Naive thymus-derived CD4-positive, alpha-beta T cell (primary cell): Measurements from ENCODE around the gene NUDT4B. TPM values are rescaled to one million over a fixed set of nuclear protein-coding genes. Genes with fewer than 3 reads are reported as not detected.
A peak's percentile ranks its signal among the peaks of the same experiment; 100 is the strongest.
"Not testable (repeated sequence)": the region's sequence is repeated elsewhere in the genome, so short reads cannot be mapped to it uniquely, and the experiment has no call there.

ENCODE experiments used
- ATAC-seq: fragments of 150-1000 bp; cut with Tn5 transposase; 2 replicates; pipeline ENCODE4 v1.10.0; 2021; ENCODE audit warnings: mild to moderate bottlenecking, moderate library complexity
- CTCF ChIA-PET: fragments of 350-600 bp; sonication (Branson Sonifier 250); formaldehyde crosslinking; loops from one replicate; lab custom pipeline; 2021; ENCODE audit warnings: antibody characterized with exemption; lab: Charles Lee
- POLR2A ChIA-PET: fragments of 350-600 bp; sonication (Branson Sonifier 250); formaldehyde crosslinking; loops from one replicate; lab custom pipeline; 2021; ENCODE audit warnings: antibody characterized with exemption, inconsistent platforms; lab: Charles Lee
- DNase-seq, 9 donors: peaks; one replicate each; pipeline versions ENCODE4 v3.0.0 to v3.0.0-alpha.2; 2020 to 2022; ENCODE audit warnings: mixed read lengths in 1 of 9
- H3K27ac ChIP-seq: one replicate; pipeline ENCODE4 v1.7.0; 2013; ENCODE audit warnings: mild to moderate bottlenecking, low read depth, low read length, moderate library complexity
- H3K27me3 ChIP-seq, 2 donors: one replicate each; pipeline ENCODE4 v1.7.0; 2013; ENCODE audit warnings: low read length in 2 of 2, mild to moderate bottlenecking in 2 of 2, moderate library complexity in 2 of 2; ENCODE audit not compliant: control insufficient read depth in 2 of 2, insufficient read depth in 2 of 2
- H3K36me3 ChIP-seq, 3 experiments: 1 replicate in 2 of 3; 2 replicates in 1 of 3; pipeline ENCODE4 v1.7.0; 2013; ENCODE audit warnings: low read length in 3 of 3, mild to moderate bottlenecking in 3 of 3, moderate library complexity in 1 of 3; ENCODE audit not compliant: insufficient read depth in 3 of 3, control insufficient read depth in 2 of 3
- H3K4me1 ChIP-seq, 2 donors: one replicate each; pipeline ENCODE4 v1.7.0; 2013; ENCODE audit warnings: low read length in 2 of 2, mild to moderate bottlenecking in 2 of 2, moderate library complexity in 1 of 2; ENCODE audit not compliant: control insufficient read depth in 2 of 2, insufficient read depth in 2 of 2
- H3K4me3 ChIP-seq: 2 replicates; pipeline ENCODE4 v1.7.0; 2013; ENCODE audit warnings: mild to moderate bottlenecking, low read length
- H3K9me3 ChIP-seq, 3 experiments: 1 replicate in 2 of 3; 2 replicates in 1 of 3; pipeline ENCODE4 v1.7.0; 2013; ENCODE audit warnings: low read length in 3 of 3; ENCODE audit not compliant: control insufficient read depth in 2 of 3
- H3K27ac Mint-ChIP-seq, 9 donors: one replicate each; pipeline ENCODE4 v1.8.0; 2020 to 2022; ENCODE audit warnings: mixed read lengths in 9 of 9, mild to moderate bottlenecking in 8 of 9, moderate library complexity in 5 of 9, inconsistent platforms in 2 of 9
- H3K27me3 Mint-ChIP-seq, 5 donors: one replicate each; pipeline ENCODE4 v1.8.0; 2021 to 2022; ENCODE audit warnings: mixed read lengths in 5 of 5, mild to moderate bottlenecking in 1 of 5
- H3K36me3 Mint-ChIP-seq, 5 donors: one replicate each; pipeline ENCODE4 v1.8.0; 2020 to 2022; ENCODE audit warnings: mixed read lengths in 5 of 5, mild to moderate bottlenecking in 3 of 5, inconsistent platforms in 1 of 5
- H3K4me1 Mint-ChIP-seq, 7 donors: one replicate each; pipeline ENCODE4 v1.8.0; 2020 to 2022; ENCODE audit warnings: mixed read lengths in 7 of 7, mild to moderate bottlenecking in 3 of 7, inconsistent platforms in 1 of 7
- H3K4me3 Mint-ChIP-seq, 10 donors: one replicate each; pipeline ENCODE4 v1.8.0; 2020 to 2022; ENCODE audit warnings: mild to moderate bottlenecking in 10 of 10, mixed read lengths in 10 of 10, moderate library complexity in 6 of 10, inconsistent platforms in 2 of 10
- H3K9me3 Mint-ChIP-seq, 11 donors: one replicate each; pipeline ENCODE4 v1.8.0; 2020 to 2022; ENCODE audit warnings: mixed read lengths in 11 of 11, mild to moderate bottlenecking in 4 of 11, inconsistent platforms in 1 of 11, moderate library complexity in 1 of 11
- intact Hi-C, 2 donors: fragments of 100-400 bp; cut with micrococcal nuclease; formaldehyde crosslinking; loops; one replicate each; pipeline ENCODE4 v1.15.1; 2023
- polyA plus RNA-seq, 2 donors: library from polyadenylated mRNA; unstranded; fragments of 300-500 nt; fragmentation: Illumina TruSeq; gene quantifications; one replicate each; pipeline ENCODE4 v1.2.3, GENCODE V29; 2021
- total RNA-seq, 6 experiments: library from RNA in 5 of 6; stranded (reverse) in 5 of 6; gene quantifications; 1 replicate in 5 of 6; 2 replicates in 1 of 6; pipeline ENCODE4 v1.2.3 and lab custom pipeline; 2021 to 2026

Gene NUDT4B
- total and polyA plus RNA-seq, 7 experiments from 2014 or later: 0.62 to 11.2 (median 2.2) TPM; not detected in 3

DNA sequence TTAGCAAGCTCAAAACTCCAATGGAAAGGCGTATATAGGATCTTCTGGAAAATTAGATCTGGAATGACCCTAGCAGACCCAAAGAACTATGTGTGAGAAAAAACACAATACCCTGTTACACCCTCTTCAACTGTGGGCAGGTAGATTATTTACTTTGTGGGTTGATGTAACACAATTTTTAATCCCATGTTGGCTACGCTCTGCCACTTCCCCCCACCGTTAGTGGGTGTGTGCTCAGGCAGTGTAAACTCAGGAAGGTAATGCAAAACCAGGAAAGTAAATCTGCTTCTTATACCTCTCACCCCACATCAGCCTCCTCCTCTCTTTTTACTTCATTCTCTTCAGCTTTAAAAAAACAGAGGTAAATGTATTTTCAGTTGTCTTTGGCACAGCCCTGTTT lies 23.7 kb upstream of the NUDT4B start:
- H3K27me3 ChIP-seq, H3K4me3 ChIP-seq, H3K4me1 ChIP-seq, ATAC-seq, intact Hi-C loops, H3K4me1 Mint-ChIP-seq, H3K36me3 ChIP-seq, H3K4me3 Mint-ChIP-seq, CTCF ChIA-PET, DNase-seq, H3K27ac ChIP-seq, POLR2A ChIA-PET, H3K27ac Mint-ChIP-seq, H3K9me3 Mint-ChIP-seq, H3K36me3 Mint-ChIP-seq, H3K9me3 ChIP-seq, H3K27me3 Mint-ChIP-seq: not testable (repeated sequence)

DNA sequence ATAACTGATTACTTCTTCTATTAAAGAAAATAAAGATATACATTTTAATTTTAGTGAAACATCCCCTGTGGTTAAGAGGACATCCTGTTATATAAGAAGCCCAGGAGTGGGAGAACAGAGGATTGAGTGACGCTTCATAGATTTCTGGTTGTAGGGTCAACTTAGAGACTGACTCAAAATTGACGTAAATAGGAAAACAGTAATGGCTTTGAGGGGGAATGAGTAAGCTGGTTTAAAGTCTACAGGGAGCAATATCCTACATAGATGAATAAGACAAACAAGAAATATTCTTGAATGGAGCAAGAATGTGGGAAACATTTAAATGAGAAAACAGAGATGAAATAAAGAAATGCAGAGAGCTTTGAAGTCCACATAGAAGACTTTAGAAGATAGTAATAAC lies 20.7 kb upstream of the NUDT4B start:
- H3K4me1 Mint-ChIP-seq, ATAC-seq, H3K27me3 Mint-ChIP-seq, H3K4me3 Mint-ChIP-seq, H3K27ac Mint-ChIP-seq, H3K27me3 ChIP-seq, H3K4me3 ChIP-seq, POLR2A ChIA-PET, intact Hi-C loops, H3K9me3 ChIP-seq, H3K27ac ChIP-seq, H3K36me3 ChIP-seq, DNase-seq, H3K9me3 Mint-ChIP-seq, H3K36me3 Mint-ChIP-seq, CTCF ChIA-PET, H3K4me1 ChIP-seq: not testable (repeated sequence)

DNA sequence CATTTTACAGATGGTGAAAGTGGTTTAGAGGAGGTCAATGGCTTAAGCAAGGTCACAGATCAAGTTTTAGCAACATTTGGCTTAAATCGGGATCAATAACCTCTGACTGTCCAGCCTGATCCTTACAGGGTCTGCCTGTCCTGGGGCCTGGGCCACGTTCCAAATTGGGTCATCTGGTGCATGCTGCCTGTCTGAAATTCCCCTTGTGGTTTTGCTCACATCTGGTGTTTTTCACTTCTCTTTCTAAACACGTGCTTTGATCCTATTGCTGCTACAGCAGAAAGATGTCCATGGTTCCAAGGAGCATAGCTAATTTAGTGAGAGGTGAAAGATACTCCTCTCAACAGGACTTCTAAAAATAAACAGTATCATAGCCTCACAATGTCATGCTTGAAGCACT lies 19.4 kb upstream of the NUDT4B start:
- POLR2A ChIA-PET, H3K9me3 ChIP-seq: not testable (repeated sequence)

DNA sequence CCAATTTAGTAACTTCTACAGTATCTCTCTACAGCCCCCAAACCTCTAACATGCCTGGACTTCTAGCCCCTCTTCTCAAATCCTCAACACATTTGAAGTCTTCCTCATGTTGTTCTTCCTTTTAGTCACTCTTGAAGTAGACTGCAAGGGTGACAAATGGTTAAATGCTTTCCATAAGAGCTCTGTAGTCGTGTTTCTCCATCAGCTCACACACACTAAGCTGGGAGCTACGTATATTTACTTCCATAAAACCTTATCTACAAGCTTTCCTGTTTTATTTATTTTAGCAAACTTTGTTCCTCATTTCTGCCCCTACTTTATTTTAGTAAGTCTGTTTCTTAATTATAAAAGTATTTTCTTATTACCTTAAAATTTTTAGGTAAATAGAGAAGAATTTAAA lies 19.0 kb upstream of the NUDT4B start:
- H3K27ac Mint-ChIP-seq, H3K4me3 Mint-ChIP-seq, CTCF ChIA-PET, H3K27me3 Mint-ChIP-seq, POLR2A ChIA-PET, H3K9me3 ChIP-seq, ATAC-seq, H3K27ac ChIP-seq, H3K36me3 Mint-ChIP-seq, H3K4me3 ChIP-seq, H3K36me3 ChIP-seq, intact Hi-C loops, DNase-seq, H3K9me3 Mint-ChIP-seq, H3K4me1 Mint-ChIP-seq, H3K27me3 ChIP-seq, H3K4me1 ChIP-seq: not testable (repeated sequence)

More for the DNA sequence above, 19.4 kb upstream of the NUDT4B start:
- DNase-seq, CTCF ChIA-PET, H3K27ac ChIP-seq, H3K27me3 ChIP-seq, H3K27me3 Mint-ChIP-seq, H3K27ac Mint-ChIP-seq, H3K4me1 ChIP-seq, H3K9me3 Mint-ChIP-seq, H3K4me1 Mint-ChIP-seq, intact Hi-C loops, H3K36me3 Mint-ChIP-seq, H3K4me3 Mint-ChIP-seq, H3K4me3 ChIP-seq, H3K36me3 ChIP-seq: not testable (repeated sequence)
- peak; percentile 77 for ATAC-seq

DNA sequence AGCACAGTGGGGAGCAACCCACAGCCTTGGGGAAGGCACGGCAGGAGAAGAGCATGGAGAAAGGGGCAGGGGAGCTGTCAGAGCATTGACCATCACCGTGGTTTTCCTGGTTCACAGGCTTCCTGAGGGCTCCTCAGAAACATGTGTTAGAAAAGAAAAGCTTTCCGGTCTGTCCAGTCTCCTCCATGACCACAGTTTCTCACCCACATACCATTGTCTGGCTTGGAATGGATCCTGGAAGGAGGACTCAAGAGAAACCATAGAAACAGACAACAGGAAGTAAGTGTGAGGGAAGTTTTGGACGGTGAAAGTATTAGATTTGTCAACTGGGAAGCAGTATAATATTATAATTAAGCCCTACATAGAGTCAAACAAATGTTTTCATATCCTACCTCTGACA lies 16.3 kb upstream of the NUDT4B start:
- intact Hi-C loops, ATAC-seq: not testable (repeated sequence)

DNA sequence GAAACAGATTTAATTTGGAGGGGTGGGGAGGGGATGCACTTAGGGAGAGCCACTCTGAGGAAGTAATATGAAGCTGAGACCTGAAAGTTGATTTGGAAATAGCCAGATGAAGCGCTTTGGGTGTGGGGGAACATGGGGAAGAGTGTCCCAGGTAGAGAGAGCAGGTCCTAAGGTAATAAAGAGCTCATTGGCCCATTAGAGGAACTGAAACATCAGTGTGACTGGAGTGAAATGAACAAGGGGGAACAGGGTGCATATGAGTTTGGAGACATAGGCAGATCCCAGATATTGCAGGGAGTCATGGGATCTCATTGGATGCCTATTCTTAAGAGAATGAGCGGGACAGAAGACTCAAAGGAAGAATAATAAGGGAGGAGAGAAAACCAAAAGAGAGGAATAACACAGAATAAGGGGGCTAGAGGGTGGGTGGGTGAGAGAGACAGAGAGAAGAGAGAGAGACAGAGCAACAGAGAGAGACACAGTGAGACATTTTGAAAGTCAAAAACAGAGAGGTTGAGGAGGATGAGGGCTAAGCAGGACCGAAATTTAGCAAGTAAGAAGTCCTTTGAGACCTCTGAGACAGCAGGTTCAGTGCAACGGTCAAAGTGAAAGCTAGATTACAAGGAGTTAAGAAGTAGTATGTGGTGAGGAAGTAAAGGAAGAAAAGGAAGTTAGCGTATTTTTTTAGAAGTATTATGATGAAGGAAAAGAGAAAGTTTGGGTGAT lies 14.8 kb upstream of the NUDT4B start:
- H3K9me3 Mint-ChIP-seq, H3K36me3 ChIP-seq, H3K9me3 ChIP-seq, H3K4me1 ChIP-seq, POLR2A ChIA-PET, H3K27me3 Mint-ChIP-seq, H3K4me3 ChIP-seq, H3K4me1 Mint-ChIP-seq, H3K27me3 ChIP-seq, H3K4me3 Mint-ChIP-seq, H3K27ac Mint-ChIP-seq, H3K27ac ChIP-seq, DNase-seq, H3K36me3 Mint-ChIP-seq, intact Hi-C loops, CTCF ChIA-PET: not testable (repeated sequence)
- ATAC-seq: peak; percentile 63

More for the DNA sequence above, 16.3 kb upstream of the NUDT4B start:
- H3K27me3 ChIP-seq, H3K4me1 Mint-ChIP-seq, CTCF ChIA-PET, H3K27ac Mint-ChIP-seq, H3K27ac ChIP-seq, H3K27me3 Mint-ChIP-seq, H3K4me3 ChIP-seq, H3K9me3 ChIP-seq, H3K36me3 ChIP-seq, H3K4me3 Mint-ChIP-seq, H3K36me3 Mint-ChIP-seq, POLR2A ChIA-PET, H3K9me3 Mint-ChIP-seq, H3K4me1 ChIP-seq, DNase-seq: not testable (repeated sequence)

DNA sequence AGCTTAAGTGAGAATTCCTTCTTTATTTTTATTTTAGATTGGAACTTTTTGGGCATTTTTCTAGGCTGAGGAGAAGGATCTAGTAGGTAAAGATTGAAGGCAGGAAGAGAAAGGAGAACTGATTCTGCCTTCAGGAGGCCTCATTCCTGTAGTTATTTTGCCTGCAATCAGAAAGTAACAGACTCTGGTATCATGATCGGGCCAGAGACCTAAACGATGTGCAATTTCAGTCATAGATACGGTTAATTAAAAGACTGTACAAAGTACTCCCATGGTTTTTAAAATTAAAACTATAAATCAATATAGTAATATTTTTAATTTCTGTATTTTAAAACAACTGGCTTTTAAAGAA lies 14.3 kb upstream of the NUDT4B start:
- ATAC-seq, DNase-seq, CTCF ChIA-PET, intact Hi-C loops, H3K27ac Mint-ChIP-seq, H3K4me1 Mint-ChIP-seq, H3K27me3 ChIP-seq, H3K4me1 ChIP-seq, H3K9me3 Mint-ChIP-seq, H3K4me3 ChIP-seq, H3K27ac ChIP-seq, H3K36me3 Mint-ChIP-seq, H3K4me3 Mint-ChIP-seq, H3K9me3 ChIP-seq, H3K36me3 ChIP-seq, POLR2A ChIA-PET, H3K27me3 Mint-ChIP-seq: not testable (repeated sequence)
